Measurements from ENCODE around the gene FAM151A.

The FAM151A gene

GRCh38 chr1:54603241-54603640, 20.1 kb downstream of the FAM151A start:
- DNase-seq = no peak

GRCh38 chr1:54602554-54602953, 20.8 kb downstream of the FAM151A start:
- DNase-seq = no peak

- no peak for DNase-seq
Measured at GRCh38 chr1:54601730-54602129, 21.6 kb downstream of the FAM151A start.

GRCh38 chr1:54600947-54601721, 22.2 kb downstream of the FAM151A start:
- no peak for DNase-seq

- no peak for DNase-seq
Measured at GRCh38 chr1:54599211-54599823, 24.0 kb downstream of the FAM151A start.

- DNase-seq = no peak
Measured at GRCh38 chr1:54597455-54598030, 25.8 kb downstream of the FAM151A start.

- DNase-seq = no peak
Measured at GRCh38 chr1:54596756-54597155, 26.6 kb downstream of the FAM151A start.

GRCh38 chr1:54595956-54596498, 27.3 kb downstream of the FAM151A start:
- no peak for DNase-seq

- no peak for DNase-seq
Measured at GRCh38 chr1:54594463-54594862, 28.9 kb downstream of the FAM151A start.

GRCh38 chr1:54593571-54594160, 29.7 kb downstream of the FAM151A start:
- no peak for DNase-seq

GRCh38 chr1:54591127-54591756, 32.1 kb downstream of the FAM151A start:
- no peak for DNase-seq

GRCh38 chr1:54588377-54588776, 34.9 kb downstream of the FAM151A start:
- DNase-seq = no peak

GRCh38 chr1:54585181-54586066, 37.9 kb downstream of the FAM151A start:
- no peak for DNase-seq

GRCh38 chr1:54584575-54584974, 38.8 kb downstream of the FAM151A start:
- no peak for DNase-seq

- no peak for DNase-seq
Measured at GRCh38 chr1:54583871-54584270, 39.5 kb downstream of the FAM151A start.

- DNase-seq = no peak
Measured at GRCh38 chr1:54583307-54583686, 40.0 kb downstream of the FAM151A start.

GRCh38 chr1:54582566-54583306, 40.6 kb downstream of the FAM151A start:
- no peak for DNase-seq

- no peak for DNase-seq
Measured at GRCh38 chr1:54581621-54582035, 41.7 kb downstream of the FAM151A start.

GRCh38 chr1:54580856-54581550, 42.3 kb downstream of the FAM151A start:
- DNase-seq = no peak

- DNase-seq = no peak
Measured at GRCh38 chr1:54579337-54579781, 44.0 kb downstream of the FAM151A start.
